Activated naive CD8-positive, alpha-beta T cell treated with anti-CD3 and anti-CD28 coated beads for 36 hours (primary cell): ENCODE measurements around the gene ITPRIP. TPM values are rescaled to one million over a fixed set of nuclear protein-coding genes. Genes with fewer than 3 reads are reported as not detected.
A peak's percentile ranks its signal among the peaks of the same experiment; 100 is the strongest.

ENCODE experiments used
- DNase-seq: peaks from one replicate; pipeline ENCODE4 v3.0.0; 2021
- H3K27ac Mint-ChIP-seq: one replicate; pipeline ENCODE4 v1.8.0; 2022; ENCODE audit warnings: mild to moderate bottlenecking, moderate library complexity, mixed read lengths
- H3K27me3 Mint-ChIP-seq: one replicate; pipeline ENCODE4 v1.8.0; 2022; ENCODE audit warnings: mild to moderate bottlenecking, mixed read lengths
- H3K36me3 Mint-ChIP-seq: one replicate; pipeline ENCODE4 v1.8.0; 2021; ENCODE audit warnings: mild to moderate bottlenecking, mixed read lengths
- H3K4me1 Mint-ChIP-seq: one replicate; pipeline ENCODE4 v1.8.0; 2021; ENCODE audit warnings: mixed read lengths
- H3K4me3 Mint-ChIP-seq: one replicate; pipeline ENCODE4 v1.8.0; 2022; ENCODE audit warnings: mild to moderate bottlenecking, moderate library complexity, mixed read lengths
- H3K9me3 Mint-ChIP-seq: one replicate; pipeline ENCODE4 v1.8.0; 2022; ENCODE audit warnings: mixed read lengths
- total RNA-seq, 2 experiments: library from RNA; stranded (reverse); gene quantifications; one replicate each; pipeline ENCODE4 v1.2.3, GENCODE V29; 2021

Gene ITPRIP
- total RNA-seq, 2 experiments from 2014 or later, result 18.8 to 19.4 TPM

GRCh38 chr10:104349623-104350126 lies 11.4 kb upstream of the ITPRIP start:
- H3K4me1 Mint-ChIP-seq, result peaks cover 25% of the 10 kb centered on the region
- H3K9me3 Mint-ChIP-seq, result peaks cover 1% of the 10 kb centered on the region
- no peaks in the 10 kb centered on the region for H3K36me3 Mint-ChIP-seq
- no peak for DNase-seq
- no peak overlapping the region for H3K4me3 Mint-ChIP-seq
- no peaks in the 10 kb centered on the region for H3K27me3 Mint-ChIP-seq
- H3K27ac Mint-ChIP-seq, result no peak overlapping the region

GRCh38 chr10:104348601-104349000 lies 10.3 kb upstream of the ITPRIP start:
- Mint-ChIP-seq H3K4me1 (peaks cover 25% of the 10 kb centered on the region), H3K36me3 (no peaks in the 10 kb centered on the region), H3K27ac (no peak overlapping the region), H3K27me3 (no peaks in the 10 kb centered on the region), H3K9me3 (peaks cover 1% of the 10 kb centered on the region), H3K4me3 (no peak overlapping the region)
- no peak for DNase-seq

DNA sequence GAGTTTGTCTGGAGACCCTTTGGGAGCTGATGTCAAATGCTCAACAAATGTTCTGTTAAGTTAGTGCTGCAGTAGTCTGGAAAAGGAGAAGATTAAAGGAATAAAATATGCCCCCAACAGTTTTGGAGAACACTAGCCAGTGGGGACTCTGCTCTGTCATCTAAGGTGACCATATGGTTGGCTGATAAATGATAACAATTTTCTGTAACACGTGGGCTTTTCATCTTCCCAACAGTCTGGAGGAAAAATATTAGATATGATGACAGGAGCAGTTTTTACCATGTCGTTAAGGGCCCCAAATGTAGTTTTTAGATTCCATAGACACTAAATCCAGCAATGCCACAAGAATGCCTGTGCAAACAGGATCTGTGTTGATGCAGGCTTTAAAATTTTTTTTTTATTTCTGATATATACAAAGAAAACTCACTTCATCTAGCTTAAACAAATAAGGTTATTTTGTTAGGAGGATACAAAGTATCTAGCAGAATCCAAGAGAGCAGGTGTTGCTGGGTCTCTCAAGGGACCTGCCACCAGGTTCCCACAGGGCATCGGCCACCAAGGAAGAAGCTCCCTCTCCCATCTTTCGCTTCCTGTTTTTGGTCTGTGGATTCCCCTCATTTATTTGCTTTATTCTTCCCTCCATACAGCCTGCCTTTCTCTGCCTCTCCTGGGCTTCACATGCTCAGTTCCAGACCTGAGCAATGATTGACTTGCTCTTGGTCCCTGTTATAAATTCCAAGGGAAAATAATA lies 9.2 kb upstream of the ITPRIP start:
- Mint-ChIP-seq H3K27ac (no peak overlapping the region), H3K4me1 (peaks cover 19% of the 10 kb centered on the region), H3K9me3 (peaks cover 1% of the 10 kb centered on the region), H3K4me3 (no peak overlapping the region), H3K27me3 (no peaks in the 10 kb centered on the region), H3K36me3 (no peaks in the 10 kb centered on the region)
- no peak for DNase-seq

- Mint-ChIP-seq H3K4me1 (peaks cover 5% of the 10 kb centered on the region), H3K4me3 (no peak overlapping the region), H3K27ac (no peak overlapping the region), H3K27me3 (no peaks in the 10 kb centered on the region), H3K9me3 (peaks cover 1% of the 10 kb centered on the region), H3K36me3 (no peaks in the 10 kb centered on the region)
- DNase-seq, result no peak
Observed at GRCh38 chr10:104345941-104346340, 7.7 kb upstream of the ITPRIP start.

DNA sequence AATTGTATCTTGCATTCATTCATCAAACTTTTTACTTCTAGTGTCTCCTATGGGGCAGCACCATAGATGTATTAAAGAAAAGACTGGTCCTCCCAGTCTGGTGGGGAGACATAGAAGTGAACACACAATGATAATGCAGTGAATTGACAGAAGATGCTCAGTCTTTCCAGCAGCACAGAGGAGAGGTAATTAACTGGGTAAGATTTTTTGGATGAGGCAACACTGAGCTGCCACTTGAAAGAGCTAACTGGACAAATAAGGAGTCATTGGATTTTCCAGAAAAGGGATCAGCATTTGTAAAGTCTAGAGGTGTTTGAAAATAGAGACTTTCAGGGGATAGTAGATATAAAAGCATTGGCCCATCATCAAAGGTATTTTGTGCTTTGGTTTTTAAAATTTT lies 7.2 kb upstream of the ITPRIP start:
- H3K36me3 Mint-ChIP-seq, result no peaks in the 10 kb centered on the region
- no peaks in the 10 kb centered on the region for H3K27me3 Mint-ChIP-seq
- no peak for DNase-seq
- H3K27ac Mint-ChIP-seq, result no peak overlapping the region
- H3K4me1 Mint-ChIP-seq, result peaks cover 4% of the 10 kb centered on the region
- H3K9me3 Mint-ChIP-seq, result peaks cover 1% of the 10 kb centered on the region
- H3K4me3 Mint-ChIP-seq, result no peak overlapping the region

GRCh38 chr10:104344219-104344618 lies 6.0 kb upstream of the ITPRIP start:
- peaks cover 1% of the 10 kb centered on the region for H3K9me3 Mint-ChIP-seq
- H3K27ac Mint-ChIP-seq, result no peak overlapping the region
- no peaks in the 10 kb centered on the region for H3K36me3 Mint-ChIP-seq
- peaks cover 14% of the 10 kb centered on the region for H3K4me1 Mint-ChIP-seq
- H3K27me3 Mint-ChIP-seq, result no peaks in the 10 kb centered on the region
- no peak overlapping the region for H3K4me3 Mint-ChIP-seq
- no peak for DNase-seq

DNA sequence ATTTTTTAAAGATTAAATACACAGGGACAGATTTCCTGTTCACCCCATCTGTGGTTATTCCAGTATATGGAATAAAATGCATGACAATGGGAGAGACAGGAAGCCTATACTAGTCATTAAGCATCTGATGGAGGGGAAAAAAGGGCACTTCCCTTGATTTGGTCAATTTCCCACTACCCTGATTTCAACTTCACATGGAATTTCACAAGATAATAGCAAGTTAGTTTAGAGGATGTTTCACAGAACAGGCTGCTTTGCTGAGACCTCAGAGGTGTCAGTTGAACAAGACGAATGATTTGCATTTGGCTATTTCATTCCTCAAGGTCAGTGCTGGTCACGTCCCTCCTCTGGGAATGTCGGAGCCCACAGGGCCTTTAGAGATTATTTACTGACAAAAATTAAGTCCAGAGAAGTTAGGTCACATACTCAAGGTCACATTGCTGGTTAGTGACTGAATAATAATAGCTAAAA lies 4.7 kb upstream of the ITPRIP start:
- Mint-ChIP-seq H3K9me3 (peaks cover 1% of the 10 kb centered on the region), H3K36me3 (no peaks in the 10 kb centered on the region), H3K4me3 (no peak overlapping the region), H3K27ac (no peak overlapping the region), H3K4me1 (peaks cover 18% of the 10 kb centered on the region), H3K27me3 (no peaks in the 10 kb centered on the region)
- DNase-seq, result no peak

- Mint-ChIP-seq H3K4me1 (peaks cover 21% of the 10 kb centered on the region), H3K27ac (no peak overlapping the region), H3K9me3 (no peaks in the 10 kb centered on the region), H3K27me3 (no peaks in the 10 kb centered on the region), H3K36me3 (peaks cover 4% of the 10 kb centered on the region), H3K4me3 (no peak overlapping the region)
- no peak for DNase-seq
Observed at GRCh38 chr10:104340641-104341040, 2.4 kb upstream of the ITPRIP start.

- H3K36me3 Mint-ChIP-seq, result peaks cover 7% of the 10 kb centered on the region
- no peaks in the 10 kb centered on the region for H3K27me3 Mint-ChIP-seq
- no peak for DNase-seq
- no peak overlapping the region for H3K4me3 Mint-ChIP-seq
- no peak overlapping the region for H3K27ac Mint-ChIP-seq
- H3K9me3 Mint-ChIP-seq, result no peaks in the 10 kb centered on the region
- peaks cover 26% of the 10 kb centered on the region for H3K4me1 Mint-ChIP-seq
Observed at GRCh38 chr10:104340111-104340526, 1.9 kb upstream of the ITPRIP start.

- peak overlapping the region; percentile 96 for H3K4me3 Mint-ChIP-seq
- no peaks in the 10 kb centered on the region for H3K27me3 Mint-ChIP-seq
- H3K27ac Mint-ChIP-seq, result peak overlapping the region; percentile 99
- H3K4me1 Mint-ChIP-seq, result peaks cover 31% of the 10 kb centered on the region
- H3K9me3 Mint-ChIP-seq, result no peaks in the 10 kb centered on the region
- peaks cover 9% of the 10 kb centered on the region for H3K36me3 Mint-ChIP-seq
- DNase-seq, result no peak
Observed at GRCh38 chr10:104339469-104340110, 1.3 kb upstream of the ITPRIP start.

GRCh38 chr10:104337521-104337984 lies 712 bp downstream of the ITPRIP start:
- Mint-ChIP-seq H3K36me3 (peaks cover 19% of the 10 kb centered on the region), H3K27ac (peak overlapping the region; percentile 99), H3K4me1 (peaks cover 51% of the 10 kb centered on the region), H3K27me3 (no peaks in the 10 kb centered on the region), H3K4me3 (peak overlapping the region; percentile 96), H3K9me3 (no peaks in the 10 kb centered on the region)
- no peak for DNase-seq

DNA sequence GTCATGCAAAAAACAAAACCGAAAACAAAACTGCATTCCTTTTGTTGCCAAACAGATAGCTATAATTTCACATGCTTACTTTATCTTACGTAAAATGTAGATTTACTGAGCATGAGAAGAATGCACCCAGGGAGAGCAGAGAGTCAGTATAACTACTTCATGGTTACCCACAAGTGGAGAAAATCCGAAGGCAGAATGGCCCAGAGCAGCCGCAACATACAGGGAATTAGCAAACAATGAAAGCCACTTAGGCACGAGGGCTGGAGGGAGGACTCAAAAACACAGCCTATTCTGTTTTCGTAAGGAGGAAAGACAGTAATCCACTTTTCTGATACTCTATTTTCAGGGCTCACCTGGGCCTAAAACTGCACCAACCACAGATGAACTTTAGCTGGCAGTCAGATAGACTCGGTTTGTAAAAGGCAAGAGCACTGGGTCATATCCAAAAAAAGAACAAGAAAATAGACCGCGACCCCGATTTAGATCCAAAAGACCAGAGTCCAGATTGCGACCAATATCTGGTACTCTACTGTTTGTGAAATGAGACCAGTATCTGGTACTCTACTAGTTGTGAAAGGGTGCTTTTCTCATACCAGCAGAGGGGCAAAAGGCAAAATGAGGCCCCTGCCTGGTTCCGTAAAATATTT lies 1.3 kb downstream of the ITPRIP start:
- no peak for DNase-seq
- Mint-ChIP-seq H3K9me3 (no peaks in the 10 kb centered on the region), H3K36me3 (peaks cover 19% of the 10 kb centered on the region), H3K4me1 (peaks cover 58% of the 10 kb centered on the region), H3K27me3 (no peaks in the 10 kb centered on the region), H3K27ac (peak overlapping the region; percentile 99), H3K4me3 (peak overlapping the region; percentile 96)

GRCh38 chr10:104334965-104335650 lies 3.2 kb downstream of the ITPRIP start:
- no peak for DNase-seq
- Mint-ChIP-seq H3K36me3 (peaks cover 19% of the 10 kb centered on the region), H3K9me3 (no peaks in the 10 kb centered on the region), H3K4me3 (peak overlapping the region; percentile 65), H3K4me1 (peaks cover 72% of the 10 kb centered on the region), H3K27ac (peak overlapping the region; percentile 66), H3K27me3 (no peaks in the 10 kb centered on the region)

GRCh38 chr10:104334561-104334960 lies 3.7 kb downstream of the ITPRIP start:
- no peaks in the 10 kb centered on the region for H3K9me3 Mint-ChIP-seq
- no peak for DNase-seq
- H3K4me1 Mint-ChIP-seq, result peaks cover 72% of the 10 kb centered on the region
- H3K27ac Mint-ChIP-seq, result no peak overlapping the region
- no peak overlapping the region for H3K4me3 Mint-ChIP-seq
- no peaks in the 10 kb centered on the region for H3K27me3 Mint-ChIP-seq
- H3K36me3 Mint-ChIP-seq, result peaks cover 19% of the 10 kb centered on the region
